HepG2 (cell line): ENCODE data around the gene RGS19. TPM values are rescaled to one million over a fixed set of nuclear protein-coding genes. Genes with fewer than 3 reads are reported as not detected.
A peak's percentile ranks its signal among the peaks of the same experiment; 100 is the strongest.

Experiments used
- ARID2 ChIP-seq: sonication (generic); formaldehyde crosslinking; IDR thresholded peaks from 2 replicates; pipeline ENCODE4 v1.8.1; 2022; ENCODE audit warnings: mild to moderate bottlenecking, missing genetic modification reagents, borderline replicate concordance
- DBP ChIP-seq: sonication (generic); formaldehyde crosslinking; IDR thresholded peaks from 2 replicates; pipeline ENCODE4 v1.4.0; 2020; ENCODE audit warnings: missing genetic modification reagents; ENCODE audit errors: not compliant biosample characterization
- FOSL1 ChIP-seq: sonication (generic); formaldehyde crosslinking; IDR thresholded peaks from 2 replicates; pipeline ENCODE4 v1.9.0; 2021; ENCODE audit warnings: missing genetic modification reagents, borderline replicate concordance
- GABPA ChIP-seq, 2 experiments: IDR thresholded peaks; 2 replicates each; pipeline ENCODE4 v1.6.1; 2011 to 2016; ENCODE audit warnings: low read depth in 2 of 2, low read length in 1 of 2, missing biosample characterization in 1 of 2, missing genetic modification characterization in 1 of 2
- GATAD1 ChIP-seq: IDR thresholded peaks from 2 replicates; pipeline ENCODE4 v1.6.1; 2016; ENCODE audit warnings: missing genetic modification reagents, missing compliant biosample characterization
- GLI4 ChIP-seq: sonication (generic); formaldehyde crosslinking; IDR thresholded peaks from 2 replicates; pipeline ENCODE4 v1.5.1; 2020; ENCODE audit warnings: missing genetic modification reagents, mild to moderate bottlenecking, moderate library complexity, borderline replicate concordance
- MYNN ChIP-seq: sonication (generic); formaldehyde crosslinking; IDR thresholded peaks from 2 replicates; pipeline ENCODE4 v1.4.0; 2020; ENCODE audit warnings: mild to moderate bottlenecking, low read depth, missing genetic modification reagents
- NR3C1 ChIP-seq: sonication (generic); formaldehyde crosslinking; IDR thresholded peaks from 2 replicates; pipeline ENCODE4 v1.4.0; 2020; ENCODE audit warnings: missing genetic modification reagents
- SPEN ChIP-seq: sonication (generic); formaldehyde crosslinking; IDR thresholded peaks from 2 replicates; pipeline ENCODE4 v1.5.1; 2020; ENCODE audit warnings: low read depth, mild to moderate bottlenecking, missing genetic modification reagents
- STAT5B ChIP-seq: sonication (generic); formaldehyde crosslinking; IDR thresholded peaks from 2 replicates; pipeline ENCODE4 v1.4.0; 2020; ENCODE audit warnings: missing genetic modification reagents
- XRCC5 ChIP-seq: fragments of 200-400 bp; formaldehyde crosslinking; optimal IDR thresholded peaks from 2 replicates; pipeline ENCODE3; 2017; ENCODE audit warnings: mild to moderate bottlenecking, low read length
- ZNF280B ChIP-seq: sonication (generic); formaldehyde crosslinking; IDR thresholded peaks from 2 replicates; pipeline ENCODE4 v1.5.0; 2020; ENCODE audit warnings: missing genetic modification reagents, mild to moderate bottlenecking, borderline replicate concordance
- ZNF318 ChIP-seq: sonication (generic); formaldehyde crosslinking; IDR thresholded peaks from 2 replicates; pipeline ENCODE4 v1.4.0; 2020; ENCODE audit warnings: mild to moderate bottlenecking, missing genetic modification reagents
- ZNF639 ChIP-seq: conservative IDR thresholded peaks from 2 replicates; pipeline ENCODE4 v1.6.1; 2018; ENCODE audit warnings: missing genetic modification reagents
- ZNF670 ChIP-seq: sonication (generic); formaldehyde crosslinking; IDR thresholded peaks from 2 replicates; pipeline ENCODE4 v1.8.0; 2022; ENCODE audit warnings: mild to moderate bottlenecking, missing genetic modification reagents, borderline replicate concordance
- ZNF724P ChIP-seq: sonication (generic); formaldehyde crosslinking; IDR thresholded peaks from 2 replicates; pipeline ENCODE4 v1.8.0; 2022; ENCODE audit warnings: missing genetic modification reagents, borderline replicate concordance
- ZNF772 ChIP-seq: sonication (generic); formaldehyde crosslinking; IDR thresholded peaks from 2 replicates; pipeline ENCODE4 v1.5.0; 2020; ENCODE audit warnings: mild to moderate bottlenecking, missing genetic modification reagents
- ZNF773 ChIP-seq: sonication (generic); formaldehyde crosslinking; IDR thresholded peaks from 2 replicates; pipeline ENCODE4 v1.4.0; 2020; ENCODE audit warnings: missing genetic modification reagents, borderline replicate concordance
- polyA plus RNA-seq, 8 experiments: library from polyadenylated mRNA; depleted of rRNA in 3 of 8; stranded (reverse) in 7 of 8; unstranded in 1 of 8; fragments of >200 nt; fragmentation: Illumina TruSeq in 4 of 8; extraction: Trizol in 4 of 8; gene quantifications; 2 replicates each; pipeline versions ENCODE4 v1.2.1 to v1.2.3, GENCODE V29; 2011 to 2016; ENCODE audit warnings: low read depth in 4 of 8, missing spikeins in 1 of 8, mixed read lengths in 1 of 8; ENCODE audit not compliant: insufficient read depth in 1 of 8
- total RNA-seq, 5 experiments: library from RNA; depleted of rRNA; stranded (reverse); fragments of >200 nt; fragmentation: Illumina TruSeq; extraction: Trizol; gene quantifications; 2 replicates each; pipeline ENCODE4 v1.2.3, GENCODE V29; 2016; ENCODE audit warnings: low read depth in 1 of 5

RGS19 gene
- total and polyA plus RNA-seq, 2 of the 13 experiments (the other 11 are each of a cell fraction or from before 2014, with no cell fraction given): 10.7 to 11.9 TPM

- TF ChIP-seq ZNF318 (CRISPR knock-in tag): no peak
- no peak for TF ChIP-seq GATAD1 (CRISPR knock-in tag)
- no peak for TF ChIP-seq ARID2 (CRISPR knock-in tag)
- TF ChIP-seq GABPA (IDR thresholded peaks at IDR 0.05; ENCODE audit: low read depth, low read length): no peak
- TF ChIP-seq GABPA (CRISPR knock-in tag; IDR thresholded peaks at IDR 0.05; ENCODE audit: low read depth): no peak
- TF ChIP-seq DBP (CRISPR knock-in tag): no peak
- TF ChIP-seq MYNN (CRISPR knock-in tag): no peak
- TF ChIP-seq ZNF639 (CRISPR knock-in tag): no peak
- TF ChIP-seq ZNF724P (CRISPR knock-in tag): no peak
- TF ChIP-seq SPEN (CRISPR knock-in tag): no peak
- TF ChIP-seq STAT5B (CRISPR knock-in tag): no peak
- no peak for TF ChIP-seq GLI4
- no peak for TF ChIP-seq XRCC5
- 0 out of 2 replicates have a peak, but pooled peaks have one; percentile 18 for TF ChIP-seq ZNF772 (CRISPR knock-in tag)
- 0 out of 2 replicates have a peak, but pooled peaks have one; percentile 64 for TF ChIP-seq ZNF280B (CRISPR knock-in tag)
- no peak for TF ChIP-seq NR3C1 (CRISPR knock-in tag)
- no peak for TF ChIP-seq FOSL1 (CRISPR knock-in tag)
- no peak for TF ChIP-seq ZNF773 (CRISPR knock-in tag)
- no peak for TF ChIP-seq ZNF670 (CRISPR knock-in tag)
These were observed 3.6 kb upstream of the RGS19 start (continued) for GRCh38 chr20:64082820-64083377.
